ENCODE results near the gene MEF2B. TPM values are rescaled to one million over a fixed set of nuclear protein-coding genes. Genes with fewer than 3 reads are reported as not detected.
"Not testable (repeated sequence)": the region's sequence is repeated elsewhere in the genome, so short reads cannot be mapped to it uniquely, and the experiment has no call there.

Gene MEF2B
- total RNA-seq, 2 experiments from 2014 or later: 3.9 to 4.3 TPM

- Mint-ChIP-seq H3K27me3 (no peaks in the 10 kb centered on the region), H3K27ac (no peak overlapping the region), H3K4me1 (ENCODE audit: low read depth) (no peaks in the 10 kb centered on the region), H3K9me3 (peaks cover 13% of the 10 kb centered on the region), H3K36me3 (peaks cover 20% of the 10 kb centered on the region), H3K4me3 (no peak overlapping the region)
- CTCF ChIA-PET: no interaction called here
- DNase-seq: peak; percentile 46
- POLR2A ChIA-PET: no interaction called here
- intact Hi-C loops (cut with micrococcal nuclease): no loop called here
Observed at GRCh38 chr19:19120308-19121231, 49.5 kb downstream of the MEF2B start.

DNA sequence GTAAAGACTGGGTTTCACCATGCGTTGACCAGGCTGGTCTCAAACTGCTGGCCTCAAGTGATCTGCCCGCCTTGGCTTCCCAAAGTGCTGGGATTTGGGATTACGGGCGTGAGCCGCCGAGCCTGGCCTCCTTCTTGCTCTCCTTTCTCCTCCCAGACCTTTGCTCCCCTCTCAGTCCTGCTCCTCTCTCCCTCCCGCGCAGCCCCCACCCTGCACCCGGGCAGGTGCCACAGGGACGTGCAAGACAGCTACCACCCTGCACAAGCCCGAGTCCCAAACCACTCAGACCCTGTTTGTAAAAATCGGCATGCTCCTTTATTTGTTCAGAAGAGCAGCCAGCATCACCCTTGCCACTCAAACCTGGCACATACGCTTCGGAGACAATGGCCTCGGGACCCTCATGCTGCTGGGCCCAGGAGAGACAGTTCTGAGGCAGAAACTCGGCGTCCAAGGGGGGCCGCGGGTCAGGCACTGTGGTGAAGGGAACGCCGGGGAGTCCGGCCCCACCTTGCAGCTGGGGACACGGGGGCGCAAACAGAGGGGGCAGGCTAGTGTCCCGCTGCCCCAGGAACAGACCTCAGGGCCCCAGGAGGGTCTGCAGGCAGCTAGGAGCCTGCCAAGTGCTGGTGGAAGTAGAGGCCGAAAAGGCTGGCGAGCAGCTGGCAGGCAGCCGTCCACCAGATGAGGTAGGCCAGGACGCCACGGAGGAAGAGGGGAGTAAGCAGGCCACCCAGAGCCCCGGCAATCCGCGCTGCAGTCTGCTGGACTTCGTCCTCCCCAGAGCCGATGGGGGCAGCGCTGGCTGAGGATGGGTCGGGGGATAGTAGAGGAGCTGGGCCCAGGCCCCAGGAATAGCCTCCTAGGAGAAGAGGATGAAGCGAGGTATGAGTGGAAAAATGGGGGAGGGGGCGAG is 50.5 kb downstream of the MEF2B start:
- no peak overlapping the region for H3K27ac Mint-ChIP-seq
- no peak for DNase-seq
- H3K4me1 Mint-ChIP-seq (ENCODE audit: low read depth): no peaks in the 10 kb centered on the region
- ChIA-PET CTCF (no interaction called here), POLR2A (no interaction called here)
- intact Hi-C loops (cut with micrococcal nuclease): no loop called here
- H3K36me3 Mint-ChIP-seq: peaks cover 20% of the 10 kb centered on the region
- no peaks in the 10 kb centered on the region for H3K27me3 Mint-ChIP-seq
- no peak overlapping the region for H3K4me3 Mint-ChIP-seq
- peaks cover 13% of the 10 kb centered on the region for H3K9me3 Mint-ChIP-seq

DNA sequence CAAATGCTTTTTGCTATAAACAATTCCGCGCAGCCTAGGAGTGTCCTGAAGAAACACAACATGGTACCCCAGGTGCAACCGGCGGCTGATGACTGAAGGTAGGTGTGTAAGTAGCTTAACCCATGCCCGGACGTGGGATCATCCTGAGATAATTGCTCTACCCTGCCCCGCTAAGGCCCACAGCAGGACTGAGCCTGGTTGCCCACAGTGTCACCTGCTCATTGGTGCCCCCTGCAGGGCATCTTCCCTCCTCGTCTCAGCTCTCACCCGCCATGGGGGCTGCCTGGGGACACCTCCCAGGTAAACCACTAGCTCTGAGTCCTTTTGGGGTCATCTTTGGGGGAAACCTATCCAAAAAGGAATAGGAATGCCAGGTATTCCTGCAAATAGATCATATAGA is 54.1 kb downstream of the MEF2B start:
- Mint-ChIP-seq H3K9me3 (no peaks in the 10 kb centered on the region), H3K36me3 (peaks cover 3% of the 10 kb centered on the region), H3K27ac (no peak overlapping the region), H3K4me3 (no peak overlapping the region), H3K4me1 (ENCODE audit: low read depth) (no peaks in the 10 kb centered on the region), H3K27me3 (no peaks in the 10 kb centered on the region)
- ChIA-PET POLR2A (no interaction called here), CTCF (interaction anchor here (0.9 to 2.3 kb wide), 10 partner anchors 9 to 121 kb away, joined by 3 to 12 read pairs (median 3); no protein-coding TSS in a partner anchor)
- intact Hi-C loops (cut with micrococcal nuclease): no loop called here
- DNase-seq: peak; percentile 64

- H3K27me3 Mint-ChIP-seq: no peaks in the 10 kb centered on the region
- POLR2A ChIA-PET: no interaction called here
- no peaks in the 10 kb centered on the region for H3K9me3 Mint-ChIP-seq
- CTCF ChIA-PET: interaction anchor here (1.2 kb wide), 1 partner anchor 48 kb away, joined by 4 read pairs; no protein-coding TSS in a partner anchor
- no peak overlapping the region for H3K4me3 Mint-ChIP-seq
- peak; percentile 12 for DNase-seq
- intact Hi-C loops (cut with micrococcal nuclease): no loop called here
- H3K27ac Mint-ChIP-seq: no peak overlapping the region
- H3K4me1 Mint-ChIP-seq (ENCODE audit: low read depth): no peaks in the 10 kb centered on the region
- no peaks in the 10 kb centered on the region for H3K36me3 Mint-ChIP-seq
Observed at GRCh38 chr19:19113040-19113626, 56.9 kb downstream of the MEF2B start.

DNA sequence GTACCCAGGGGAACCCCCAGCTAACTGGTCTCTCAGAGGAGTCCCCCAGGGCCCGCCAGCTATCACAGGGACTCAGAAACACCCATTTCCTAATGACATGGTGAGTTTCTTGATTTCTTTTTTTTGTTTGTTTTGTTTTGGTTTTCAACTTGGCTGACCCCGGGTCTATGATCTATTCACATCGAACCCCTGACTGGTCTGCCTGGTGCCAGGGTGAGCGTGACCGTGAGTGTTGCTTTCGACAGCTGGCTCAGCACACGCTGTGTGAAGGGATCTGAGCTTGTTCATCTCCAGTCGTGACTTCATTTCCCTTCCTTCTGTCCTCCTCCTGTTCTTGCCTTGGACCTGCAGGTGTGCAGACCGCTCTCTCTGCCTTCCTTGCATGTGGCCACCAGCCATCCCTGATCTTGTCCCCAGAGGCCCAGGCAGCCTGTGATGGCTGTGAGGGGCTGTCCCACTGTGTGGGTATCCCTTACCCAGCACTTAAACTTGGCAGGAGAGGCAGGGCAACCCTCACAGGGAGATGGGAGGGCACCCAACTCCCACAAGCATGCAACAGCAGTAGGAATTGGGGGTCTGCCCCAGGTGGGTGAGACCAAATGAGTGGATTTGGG is 58.0 kb downstream of the MEF2B start:
- H3K9me3 Mint-ChIP-seq: no peaks in the 10 kb centered on the region
- intact Hi-C loops (cut with micrococcal nuclease): no loop called here
- no peak overlapping the region for H3K4me3 Mint-ChIP-seq
- H3K27me3 Mint-ChIP-seq: no peaks in the 10 kb centered on the region
- CTCF ChIA-PET: interaction anchor here (0.7 to 1.2 kb wide), 2 partner anchors 47 to 122 kb away, joined by 3 to 4 read pairs; no protein-coding TSS in a partner anchor
- H3K36me3 Mint-ChIP-seq: no peaks in the 10 kb centered on the region
- H3K4me1 Mint-ChIP-seq (ENCODE audit: low read depth): no peaks in the 10 kb centered on the region
- no peak overlapping the region for H3K27ac Mint-ChIP-seq
- POLR2A ChIA-PET: no interaction called here
- no peak for DNase-seq

DNA sequence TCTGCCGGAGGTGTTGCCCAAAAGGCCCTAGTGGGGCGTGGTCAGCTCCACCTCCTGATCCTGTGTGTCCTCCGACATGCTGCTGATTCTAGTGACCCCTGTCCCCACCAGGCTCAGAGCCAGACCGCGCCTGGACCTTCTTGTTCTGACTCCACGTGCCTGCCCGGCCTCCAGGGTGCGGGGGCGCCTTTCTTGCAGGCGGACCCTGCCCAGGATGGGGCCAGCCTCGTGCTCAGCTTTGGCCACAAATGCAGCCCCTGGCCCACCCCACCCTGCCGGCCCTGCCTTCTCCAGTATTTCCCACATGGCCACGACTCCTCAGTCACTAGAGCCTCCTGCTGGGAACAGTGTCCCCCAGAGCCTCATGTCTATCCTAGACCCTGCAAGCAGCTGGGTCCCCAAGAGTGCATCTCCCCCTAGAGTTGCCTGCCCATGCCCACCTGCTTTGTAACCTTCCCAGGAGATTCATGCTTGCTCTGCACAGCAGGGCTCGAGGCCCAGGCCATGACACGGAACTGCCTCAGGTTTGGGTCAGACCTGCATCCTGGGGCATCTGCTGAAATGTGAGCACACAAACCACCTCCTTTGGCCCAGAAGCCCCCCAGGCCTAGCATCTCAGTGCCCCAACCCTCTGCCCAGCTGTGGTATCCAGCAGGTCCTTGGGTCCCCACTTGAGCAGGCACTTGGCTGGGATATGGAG is 58.8 kb downstream of the MEF2B start:
- Mint-ChIP-seq H3K27me3 (no peaks in the 10 kb centered on the region), H3K36me3 (no peaks in the 10 kb centered on the region), H3K27ac (no peak overlapping the region), H3K4me3 (no peak overlapping the region), H3K4me1 (ENCODE audit: low read depth) (no peaks in the 10 kb centered on the region), H3K9me3 (no peaks in the 10 kb centered on the region)
- DNase-seq: no peak
- POLR2A ChIA-PET: no interaction called here
- intact Hi-C loops (cut with micrococcal nuclease): no loop called here
- CTCF ChIA-PET: interaction anchor here (0.7 kb wide), 1 partner anchor 121 kb away, joined by 3 read pairs; no protein-coding TSS in a partner anchor

DNA sequence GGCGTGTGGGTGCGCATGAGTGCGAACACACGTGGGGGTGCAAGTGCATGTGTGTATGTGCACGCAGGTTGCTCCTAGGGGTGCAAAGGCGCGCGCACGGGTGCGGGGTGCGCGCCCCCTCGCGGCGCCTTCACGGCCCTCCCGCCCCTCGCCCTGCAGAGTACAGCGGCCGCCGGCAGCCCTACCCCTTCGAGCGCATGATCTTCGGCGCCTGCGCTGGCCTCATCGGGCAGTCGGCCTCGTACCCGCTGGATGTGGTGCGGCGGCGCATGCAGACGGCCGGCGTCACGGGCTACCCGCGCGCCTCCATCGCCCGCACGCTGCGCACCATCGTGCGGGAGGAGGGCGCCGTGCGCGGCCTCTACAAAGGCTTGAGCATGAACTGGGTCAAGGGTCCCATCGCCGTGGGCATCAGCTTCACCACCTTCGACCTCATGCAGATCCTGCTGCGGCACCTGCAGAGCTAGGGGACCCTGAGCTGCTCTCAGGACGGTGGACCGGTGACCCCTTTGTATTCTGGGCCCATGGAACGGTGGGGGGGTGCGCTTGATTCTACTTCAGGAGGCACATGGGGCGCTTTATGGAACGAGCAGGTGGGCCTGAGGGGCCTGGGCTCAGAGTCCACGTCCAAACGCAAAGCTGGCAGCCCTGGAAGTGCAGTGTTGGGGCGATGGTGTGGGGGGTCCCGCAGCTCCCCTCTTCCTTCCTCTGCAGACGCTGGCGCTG is 59.5 kb downstream of the MEF2B start:
- Mint-ChIP-seq H3K36me3 (no peaks in the 10 kb centered on the region), H3K4me1 (ENCODE audit: low read depth) (no peaks in the 10 kb centered on the region), H3K9me3 (no peaks in the 10 kb centered on the region), H3K4me3 (no peak overlapping the region), H3K27ac (no peak overlapping the region), H3K27me3 (no peaks in the 10 kb centered on the region)
- DNase-seq: peak; percentile 31
- ChIA-PET CTCF (no interaction called here), POLR2A (interaction anchor here (0.8 kb wide), 1 partner anchor 48 kb away, joined by 3 read pairs; no protein-coding TSS in a partner anchor)
- intact Hi-C loops (cut with micrococcal nuclease): no loop called here

DNA sequence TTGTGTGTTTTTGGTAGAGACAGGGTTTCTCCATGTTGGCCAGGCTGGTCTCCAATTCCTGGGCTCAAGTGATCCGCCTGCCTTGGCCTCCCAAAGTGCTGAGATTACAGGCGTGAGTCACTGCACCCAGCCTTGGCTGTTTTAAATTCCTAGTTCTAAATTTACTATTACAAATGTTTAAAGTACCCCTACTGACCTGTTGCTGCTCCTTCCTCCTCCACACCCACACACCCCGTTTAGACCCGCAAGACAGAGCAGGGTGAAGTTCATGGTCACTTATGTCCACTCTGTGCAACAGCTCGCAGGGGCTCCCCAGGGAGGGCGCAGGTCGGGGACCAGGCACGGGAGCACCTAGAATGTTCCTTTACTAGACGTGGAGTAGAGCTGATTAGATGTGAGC is 60.5 kb downstream of the MEF2B start:
- intact Hi-C loops (cut with micrococcal nuclease): no loop called here
- Mint-ChIP-seq H3K27ac (no peak overlapping the region), H3K4me1 (ENCODE audit: low read depth) (no peaks in the 10 kb centered on the region), H3K9me3 (no peaks in the 10 kb centered on the region), H3K27me3 (no peaks in the 10 kb centered on the region), H3K4me3 (no peak overlapping the region), H3K36me3 (no peaks in the 10 kb centered on the region)
- no peak for DNase-seq
- ChIA-PET CTCF (no interaction called here), POLR2A (interaction anchor here (0.6 to 0.8 kb wide), 2 partner anchors 49 to 410 kb away, joined by 3 to 4 read pairs; no protein-coding TSS in a partner anchor)

GRCh38 chr19:19107654-19108053 is 62.4 kb downstream of the MEF2B start:
- no peaks in the 10 kb centered on the region for H3K4me1 Mint-ChIP-seq (ENCODE audit: low read depth)
- DNase-seq: no peak
- intact Hi-C loops (cut with micrococcal nuclease): no loop called here

DNA sequence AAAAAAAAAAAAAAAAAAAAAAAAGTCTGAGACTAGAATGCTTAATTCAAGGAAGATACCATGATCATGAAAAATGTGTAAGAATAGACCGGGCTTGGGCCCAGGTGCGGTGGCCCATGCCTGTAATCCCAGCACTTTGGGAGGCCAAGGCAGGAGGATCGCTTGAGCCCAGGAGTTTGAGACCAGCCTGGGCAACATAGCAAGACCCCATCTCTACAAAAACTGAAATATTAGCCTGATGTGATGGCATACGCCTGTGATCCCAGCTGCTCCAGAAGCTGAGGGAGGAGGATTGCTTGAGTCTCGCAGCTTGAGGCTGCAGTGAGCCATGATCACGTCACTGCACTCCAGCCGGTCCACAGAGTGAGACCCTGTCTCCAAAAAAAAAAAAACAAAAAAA is 63.1 kb downstream of the MEF2B start:
- DNase-seq; POLR2A ChIA-PET; H3K27me3 Mint-ChIP-seq; H3K4me3 Mint-ChIP-seq; H3K9me3 Mint-ChIP-seq; intact Hi-C loops (cut with micrococcal nuclease); H3K36me3 Mint-ChIP-seq; H3K4me1 Mint-ChIP-seq (ENCODE audit: low read depth); H3K27ac Mint-ChIP-seq: not testable (repeated sequence)
- CTCF ChIA-PET: interaction anchor here (0.6 kb wide), 1 partner anchor 27 kb away, joined by 3 read pairs; no protein-coding TSS in a partner anchor

More at GRCh38 chr19:19107654-19108053, 62.4 kb downstream of the MEF2B start:
- H3K9me3 Mint-ChIP-seq: no peaks in the 10 kb centered on the region
- CTCF ChIA-PET: interaction anchor here (0.6 kb wide), 1 partner anchor 26 kb away, joined by 3 read pairs; no protein-coding TSS in a partner anchor
- no peak overlapping the region for H3K27ac Mint-ChIP-seq
- H3K36me3 Mint-ChIP-seq: no peaks in the 10 kb centered on the region
- POLR2A ChIA-PET: no interaction called here
- no peak overlapping the region for H3K4me3 Mint-ChIP-seq
- H3K27me3 Mint-ChIP-seq: no peaks in the 10 kb centered on the region
